K562 (cell line): Measurements from ENCODE around the gene NAT14. TPM values are rescaled to one million over a fixed set of nuclear protein-coding genes. Genes with fewer than 3 reads are reported as not detected.

Experiments
- ATAC-seq: fragments of 200-7000 bp; cut with Tn5 transposase; 3 replicates; pipeline ENCODE4 v1.9.1; 2020; ENCODE audit warnings: moderate library complexity
- BruUV-seq: library from RNA; stranded (reverse); fragments of 400-500 nt; replicated peaks from 2 replicates; lab custom pipeline; 2021; lab: Mats Ljungman, UMichigan
- CTCF ChIA-PET: fragments of 300-600 bp; formaldehyde crosslinking; extraction: SDS; loops from one replicate; lab custom pipeline; 2021; ENCODE audit warnings: low intra/inter-chr PET ratio; lab: Yijun Ruan, JAX
- POLR2A ChIA-PET: fragments of 300-600, 350-650 bp; sonication (Branson Sonifier 250); formaldehyde crosslinking; extraction: SDS; loops from one replicate; lab custom pipeline; 2021; ENCODE audit warnings: antibody characterized with exemption, inconsistent platforms; lab: Yijun Ruan, JAX
- DNase-seq, 4 experiments: peaks; one replicate each; pipeline versions ENCODE4 v3.0.0 to v3.0.0-alpha.2; 2011 to 2018; ENCODE audit warnings: low spot score in 3 of 4, mixed read lengths in 3 of 4; ENCODE audit errors: extremely low read depth in 1 of 4
- FAIRE-seq: peaks from 2 replicates; lab custom pipeline; 2011; peaks lifted over from hg19 to GRCh38; lab: Jason Lieb, UNC
- H2AFZ ChIP-seq: 2 replicates; pipeline ENCODE4 v1.6.0; 2011; ENCODE audit warnings: low read depth, low read length, control low read depth, inconsistent platforms
- H3K27ac ChIP-seq: fragments of 200-600 bp; 3 replicates; pipeline ENCODE4 v1.8.0; 2011; ENCODE audit warnings: low read depth, mild to moderate bottlenecking, control low read depth, inconsistent platforms, low read length, moderate library complexity, mixed read lengths; ENCODE audit errors: extremely low read depth
- H3K27me3 ChIP-seq, 2 experiments: fragments of 300-600 bp in 1 of 2; 2 replicates in 1 of 2; 3 replicates in 1 of 2; pipeline versions ENCODE4 v1.6.0 to v1.8.0; 2011; ENCODE audit warnings: inconsistent platforms in 2 of 2, low read length in 2 of 2, mild to moderate bottlenecking in 1 of 2, mixed read lengths in 1 of 2, moderate library complexity in 1 of 2; ENCODE audit not compliant: control insufficient read depth in 2 of 2, insufficient read depth in 2 of 2
- H3K36me3 ChIP-seq: fragments of 300-600 bp; 3 replicates; pipeline ENCODE4 v1.8.0; 2011; ENCODE audit warnings: mild to moderate bottlenecking, low read length, inconsistent platforms; ENCODE audit not compliant: control insufficient read depth, insufficient read depth
- H3K4me1 ChIP-seq, 2 experiments: fragments of 200-600 bp in 1 of 2; replicated peaks in 1 of 2; 2 replicates in 1 of 2; 3 replicates in 1 of 2; pipeline versions ENCODE4 v1.5.1 to v1.8.0; 2011; ENCODE audit warnings: inconsistent platforms in 2 of 2, low read length in 2 of 2, mild to moderate bottlenecking in 1 of 2, mixed read lengths in 1 of 2, moderate library complexity in 1 of 2; ENCODE audit not compliant: control insufficient read depth in 2 of 2, insufficient read depth in 2 of 2
- H3K4me2 ChIP-seq: 2 replicates; pipeline ENCODE4 v1.6.1; 2011; ENCODE audit warnings: low read length, control low read depth, inconsistent platforms, mixed read lengths; ENCODE audit not compliant: insufficient read depth
- H3K4me3 ChIP-seq: fragments of 200-600 bp; sonication (generic), shearing (Covaris generic); 2 replicates; pipeline ENCODE4 v1.5.1; 2016; ENCODE audit warnings: control low read depth, inconsistent platforms
- H3K79me2 ChIP-seq: fragments of 200-600 bp; 3 replicates; pipeline ENCODE4 v1.8.0; 2011; ENCODE audit warnings: low read length, inconsistent platforms; ENCODE audit not compliant: control insufficient read depth, insufficient read depth
- H3K9ac ChIP-seq, 2 experiments: 2 replicates each; pipeline versions ENCODE4 v1.6.0 to v1.6.1; 2011; ENCODE audit warnings: low read depth in 2 of 2, low read length in 2 of 2, control low read depth in 1 of 2, inconsistent platforms in 1 of 2, mild to moderate bottlenecking in 1 of 2, mixed read lengths in 1 of 2; ENCODE audit not compliant: insufficient read depth in 1 of 2
- H3K9me1 ChIP-seq: one replicate; pipeline ENCODE4 v1.6.0; 2011; ENCODE audit warnings: inconsistent platforms, mild to moderate bottlenecking, low read length, moderate library complexity; ENCODE audit not compliant: control insufficient read depth, insufficient read depth
- H3K9me3 ChIP-seq: replicated peaks from 2 replicates; pipeline ENCODE4 v1.5.1; 2011; ENCODE audit warnings: low read depth, low read length, inconsistent platforms; ENCODE audit not compliant: control insufficient read depth, insufficient read depth
- H4K20me1 ChIP-seq: replicated peaks from 2 replicates; pipeline ENCODE4 v1.6.1; 2011; ENCODE audit warnings: low read length, inconsistent platforms, mixed read lengths; ENCODE audit not compliant: control insufficient read depth, insufficient read depth
- BCOR ChIP-seq: fragments of 450-650 bp; IDR thresholded peaks from 2 replicates; pipeline ENCODE4 v1.6.1; 2016
- LARP7 ChIP-seq: fragments of 450-650 bp; IDR thresholded peaks from 2 replicates; pipeline ENCODE4 v1.6.1; 2016
- PBX2 ChIP-seq, 2 experiments: IDR thresholded peaks in 1 of 2; conservative IDR thresholded peaks in 1 of 2; 2 replicates each; pipeline ENCODE4 v1.6.1; 2016; ENCODE audit warnings: low read depth in 2 of 2, mild to moderate bottlenecking in 1 of 2, missing compliant biosample characterization in 1 of 2, missing genetic modification characterization in 1 of 2, moderate library complexity in 1 of 2
- SMARCA4 ChIP-seq: fragments of 450-650 bp; IDR thresholded peaks from 2 replicates; pipeline ENCODE4 v1.6.1; 2016
- ZNF766 ChIP-seq: fragments of 200-800 bp; sonication (Bioruptor generic); conservative IDR thresholded peaks from 2 replicates; pipeline ENCODE4 v1.6.1; 2016; ENCODE audit warnings: missing genetic modification characterization, missing compliant biosample characterization
- WGBS: fragments of 100-300 bp; shearing (Covaris generic); methylation state at CpG from one replicate; pipeline ENCODE4 v1.1.6; 2016; ENCODE audit warnings: low coverage, mixed read lengths; ENCODE audit not compliant: insufficient coverage; ENCODE audit errors: missing lambda C conversion rate; 5-methylcytosine and 5-hydroxymethylcytosine counted together
- in situ Hi-C: fragments of 300-500 bp; cut with MboI; formaldehyde crosslinking; loops from 4 replicates; pipeline ENCODE4 v1.15.0; 2018; ENCODE audit warnings: inconsistent platforms, mixed read lengths
- intact Hi-C: fragments of 100-400 bp; cut with micrococcal nuclease; formaldehyde crosslinking; loops from 2 replicates; pipeline ENCODE4 v1.14.2; 2022
- polyA plus RNA-seq, 8 experiments: library from polyadenylated mRNA; depleted of rRNA in 4 of 8; stranded (reverse) in 5 of 8; unstranded in 3 of 8; fragments of >200 nt; fragmentation: Nextera tagmentation in 2 of 8; fragmentation: Illumina TruSeq in 1 of 8; extraction: Ambion mirVana in 2 of 8; extraction: Trizol in 1 of 8; gene quantifications; 2 replicates each; pipeline versions ENCODE4 v1.2.1 to v1.2.3, GENCODE V29; 2011 to 2014; ENCODE audit warnings: inconsistent platforms in 1 of 8, missing spikeins in 1 of 8
- total RNA-seq, 7 experiments: library from RNA; depleted of rRNA in 6 of 7; stranded (reverse); fragments of >200 nt in 6 of 7; fragmentation: Illumina TruSeq in 2 of 7; extraction: Trizol in 2 of 7; gene quantifications; 2 replicates each; pipeline versions ENCODE4 v1.2.1 to v1.2.3, GENCODE V29; 2011 to 2021; ENCODE audit warnings: low replicate concordance in 1 of 7
- TF ChIP-seq, protein P1 (sequence below): IDR thresholded peaks from 2 replicates; pipeline ENCODE4 v1.6.1; 2016; ENCODE audit warnings: missing genetic modification characterization, missing compliant biosample characterization
- TF ChIP-seq, protein P2 (sequence below): sonication (generic); formaldehyde crosslinking; IDR thresholded peaks from 2 replicates; pipeline ENCODE4 v1.4.0; 2020; ENCODE audit warnings: mild to moderate bottlenecking, missing genetic modification reagents
- TF ChIP-seq, protein P3 (sequence below): fragments of 450-650 bp; formaldehyde crosslinking; IDR thresholded peaks from 2 replicates; pipeline ENCODE4 v1.4.0; 2022; ENCODE audit warnings: mild to moderate bottlenecking, moderate library complexity

NAT14 gene
- total and polyA plus RNA-seq, 9 of the 15 experiments (the other 6 are each of a cell fraction or from before 2014, with no cell fraction given) = 2.4 to 77.0 (median 26.7) TPM

GRCh38 chr19:55502197-55502952 is 17.4 kb downstream of the NAT14 start (continued):
- TF ChIP-seq PBX2 (CRISPR knock-in tag; IDR thresholded peaks at IDR 0.05; ENCODE audit: low read depth) (no peak), PBX2 (tag; conservative IDR thresholded peaks at IDR 0.05; ENCODE audit: low read depth) (no peak), BCOR (peak; percentile 34; the same call in 1 of the 2 replicates)
- TF ChIP-seq, protein P1, sequence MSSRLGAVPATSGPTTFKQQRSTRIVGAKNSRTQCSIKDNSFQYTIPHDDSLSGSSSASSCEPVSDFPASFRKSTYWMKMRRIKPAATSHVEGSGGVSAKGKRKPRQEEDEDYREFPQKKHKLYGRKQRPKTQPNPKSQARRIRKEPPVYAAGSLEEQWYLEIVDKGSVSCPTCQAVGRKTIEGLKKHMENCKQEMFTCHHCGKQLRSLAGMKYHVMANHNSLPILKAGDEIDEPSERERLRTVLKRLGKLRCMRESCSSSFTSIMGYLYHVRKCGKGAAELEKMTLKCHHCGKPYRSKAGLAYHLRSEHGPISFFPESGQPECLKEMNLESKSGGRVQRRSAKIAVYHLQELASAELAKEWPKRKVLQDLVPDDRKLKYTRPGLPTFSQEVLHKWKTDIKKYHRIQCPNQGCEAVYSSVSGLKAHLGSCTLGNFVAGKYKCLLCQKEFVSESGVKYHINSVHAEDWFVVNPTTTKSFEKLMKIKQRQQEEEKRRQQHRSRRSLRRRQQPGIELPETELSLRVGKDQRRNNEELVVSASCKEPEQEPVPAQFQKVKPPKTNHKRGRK (tag) = peak; percentile 38; the same call in 1 of the 2 replicates

DNA sequence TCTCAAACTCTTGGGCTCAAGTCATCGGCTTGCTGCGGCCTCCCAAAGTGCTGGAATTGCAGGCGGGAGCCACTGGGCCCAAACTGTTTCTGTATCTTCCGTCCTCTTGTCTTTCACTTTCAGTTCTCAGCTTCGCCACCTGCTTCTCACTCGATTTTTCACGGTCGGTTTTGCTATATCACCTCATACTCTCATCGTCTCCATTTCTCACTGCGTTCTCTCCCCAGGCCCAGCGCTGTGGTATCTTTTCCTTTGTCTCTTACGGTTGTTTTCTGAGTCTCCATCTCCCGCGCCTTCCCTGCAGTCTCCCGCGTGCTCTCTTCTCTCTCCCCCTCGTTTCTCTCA is 18.1 kb downstream of the NAT14 start:
- intact Hi-C loops = loop anchor here (10.0 kb wide), 1 partner anchor 348 kb away; the partner anchor contains the start of gene TNNI3
- Histone ChIP-seq H3K9me3 (no peaks in the 10 kb centered on the region; the same call in 1 of the 2 replicates), H3K9ac (peak overlapping the region; percentile 49 to 82; a peak in 3 of 4 replicates), H3K9me1 (no peaks in the 10 kb centered on the region), H3K27ac (peak overlapping the region; percentile 61; the same call in 2 of the 3 replicates), H2AFZ (peak overlapping the region; percentile 97), H3K4me2 (no peak overlapping the region), H3K79me2 (no peaks in the 10 kb centered on the region), H3K27me3 (no peaks in the 10 kb centered on the region; a peak in 1 of 5 replicates), H4K20me1 (no peaks in the 10 kb centered on the region; the same call in 1 of the 2 replicates), H3K36me3 (no peaks in the 10 kb centered on the region), H3K4me1 (peaks cover 9 to 24% of the 10 kb centered on the region in 2 experiments), H3K4me3 (no peak overlapping the region)
- in situ Hi-C loops = no loop called here
- DNase-seq = no peak
- TSS peak; percentile 76 for BruUV-seq
- no peak for FAIRE-seq
- 88% methylated on average over 10 of the region's 17 CpGs for WGBS
- CTCF ChIA-PET = interaction anchor here (1.1 to 1.3 kb wide), 2 partner anchors 50 to 358 kb away, joined by 3 to 6 read pairs; no protein-coding TSS in a partner anchor
- POLR2A ChIA-PET = interaction anchor here (0.6 to 1.9 kb wide), 3 partner anchors 9 to 97 kb away, joined by 3 to 11 read pairs (median 10); partner anchors contain the start of gene UBE2S
- ATAC-seq = no peak
- TF ChIP-seq, protein P2, sequence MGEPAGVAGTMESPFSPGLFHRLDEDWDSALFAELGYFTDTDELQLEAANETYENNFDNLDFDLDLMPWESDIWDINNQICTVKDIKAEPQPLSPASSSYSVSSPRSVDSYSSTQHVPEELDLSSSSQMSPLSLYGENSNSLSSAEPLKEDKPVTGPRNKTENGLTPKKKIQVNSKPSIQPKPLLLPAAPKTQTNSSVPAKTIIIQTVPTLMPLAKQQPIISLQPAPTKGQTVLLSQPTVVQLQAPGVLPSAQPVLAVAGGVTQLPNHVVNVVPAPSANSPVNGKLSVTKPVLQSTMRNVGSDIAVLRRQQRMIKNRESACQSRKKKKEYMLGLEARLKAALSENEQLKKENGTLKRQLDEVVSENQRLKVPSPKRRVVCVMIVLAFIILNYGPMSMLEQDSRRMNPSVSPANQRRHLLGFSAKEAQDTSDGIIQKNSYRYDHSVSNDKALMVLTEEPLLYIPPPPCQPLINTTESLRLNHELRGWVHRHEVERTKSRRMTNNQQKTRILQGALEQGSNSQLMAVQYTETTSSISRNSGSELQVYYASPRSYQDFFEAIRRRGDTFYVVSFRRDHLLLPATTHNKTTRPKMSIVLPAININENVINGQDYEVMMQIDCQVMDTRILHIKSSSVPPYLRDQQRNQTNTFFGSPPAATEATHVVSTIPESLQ (CRISPR knock-in tag) = no peak
- TF ChIP-seq ZNF766 = 0 out of 2 replicates have a peak, but pooled peaks have one; percentile 1
- TF ChIP-seq, protein P3, sequence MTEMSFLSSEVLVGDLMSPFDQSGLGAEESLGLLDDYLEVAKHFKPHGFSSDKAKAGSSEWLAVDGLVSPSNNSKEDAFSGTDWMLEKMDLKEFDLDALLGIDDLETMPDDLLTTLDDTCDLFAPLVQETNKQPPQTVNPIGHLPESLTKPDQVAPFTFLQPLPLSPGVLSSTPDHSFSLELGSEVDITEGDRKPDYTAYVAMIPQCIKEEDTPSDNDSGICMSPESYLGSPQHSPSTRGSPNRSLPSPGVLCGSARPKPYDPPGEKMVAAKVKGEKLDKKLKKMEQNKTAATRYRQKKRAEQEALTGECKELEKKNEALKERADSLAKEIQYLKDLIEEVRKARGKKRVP (CRISPR knock-in tag) = no peak
- TF ChIP-seq LARP7 = 0 out of 2 replicates have a peak, but pooled peaks have one; percentile 31
- TF ChIP-seq SMARCA4 = 0 out of 2 replicates have a peak, but pooled peaks have one; percentile 21
